MCF 10A (cell line): Measurements from ENCODE around the gene FOXP1. TPM values are rescaled to one million over a fixed set of nuclear protein-coding genes. Genes with fewer than 3 reads are reported as not detected.

Experiments used
- BruUV-seq: library from RNA; stranded (reverse); fragments of 400-500 nt; replicated peaks from 2 replicates; lab custom pipeline; 2021; lab: Mats Ljungman, UMichigan
- CTCF ChIA-PET: fragments of 300-600 bp; sonication (Branson Sonifier 250); formaldehyde crosslinking; extraction: SDS; loops from one replicate; lab custom pipeline; 2021; ENCODE audit warnings: antibody characterized with exemption, inconsistent platforms; lab: Yijun Ruan, JAX
- POLR2A ChIA-PET: fragments of 300-600, 350-650 bp; sonication (Branson Sonifier 250); formaldehyde crosslinking; extraction: SDS; loops from one replicate; lab custom pipeline; 2020; ENCODE audit warnings: antibody characterized with exemption, inconsistent platforms; lab: Yijun Ruan, JAX
- DNase-seq: peaks from one replicate; pipeline ENCODE4 v3.0.0-alpha.2; 2018; ENCODE audit not compliant: unreplicated experiment
- H3K27ac Mint-ChIP-seq: one replicate; pipeline ENCODE4 v1.8.0; 2022; ENCODE audit warnings: mild to moderate bottlenecking, low read depth, mixed read lengths; ENCODE audit not compliant: unreplicated experiment
- H3K27me3 Mint-ChIP-seq: one replicate; pipeline ENCODE4 v1.8.0; 2022; ENCODE audit warnings: mixed read lengths; ENCODE audit not compliant: insufficient read depth, unreplicated experiment
- H3K36me3 Mint-ChIP-seq: one replicate; pipeline ENCODE4 v1.8.0; 2022; ENCODE audit warnings: mild to moderate bottlenecking, moderate library complexity, mixed read lengths; ENCODE audit not compliant: insufficient read depth, unreplicated experiment
- H3K4me1 Mint-ChIP-seq: one replicate; pipeline ENCODE4 v1.8.0; 2022; ENCODE audit warnings: mixed read lengths; ENCODE audit not compliant: insufficient read depth, unreplicated experiment
- H3K4me3 Mint-ChIP-seq: one replicate; pipeline ENCODE4 v1.8.0; 2022; ENCODE audit warnings: mild to moderate bottlenecking, moderate library complexity, mixed read lengths; ENCODE audit not compliant: unreplicated experiment
- H3K9me3 Mint-ChIP-seq: one replicate; pipeline ENCODE4 v1.8.0; 2022; ENCODE audit warnings: mixed read lengths; ENCODE audit not compliant: unreplicated experiment
- intact Hi-C: fragments of 100-400 bp; cut with micrococcal nuclease; formaldehyde crosslinking; loops from 2 replicates; pipeline ENCODE4 v1.14.1; 2022
- total RNA-seq: library from RNA; stranded (reverse); gene quantifications from 2 replicates; pipeline ENCODE4 v1.2.3, GENCODE V29; 2022
- TF ChIP-seq, protein P1 (sequence below): fragments of 200-600 bp; IDR thresholded peaks from one replicate; pipeline ENCODE4 v1.8.0; 2022; ENCODE audit warnings: antibody characterized with exemption, mild to moderate bottlenecking; ENCODE audit not compliant: unreplicated experiment

FOXP1 gene
- total RNA-seq, 1 experiment from 2014 or later = 49.0 TPM

DNA sequence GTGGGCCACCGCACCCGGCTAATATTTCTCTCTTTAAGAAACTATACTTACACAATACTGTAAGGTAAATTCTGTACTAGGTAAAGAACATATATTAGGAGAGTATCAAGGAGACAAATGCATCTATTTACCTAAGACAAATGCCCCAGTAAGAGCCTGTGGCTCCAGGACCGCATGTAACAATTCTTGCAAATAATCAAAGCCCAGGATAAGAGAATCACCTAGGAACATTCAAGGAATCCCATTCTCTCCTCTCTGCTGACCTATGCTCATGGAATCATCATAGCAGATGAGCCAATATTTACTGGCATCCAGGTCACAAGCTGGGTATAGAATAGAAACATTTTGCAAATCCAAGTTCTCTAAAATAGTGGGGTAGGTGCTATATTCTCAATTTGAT is 347.7 kb downstream of the FOXP1 start:
- Mint-ChIP-seq H3K27me3 (no peaks in the 10 kb centered on the region), H3K4me3 (no peak overlapping the region), H3K4me1 (no peaks in the 10 kb centered on the region), H3K9me3 (no peaks in the 10 kb centered on the region), H3K27ac (no peak overlapping the region), H3K36me3 (peaks cover 10% of the 10 kb centered on the region)
- intact Hi-C loops = no loop called here
- ChIA-PET CTCF (interaction anchor here (0.7 kb wide), 1 partner anchor 243 kb away, joined by 3 read pairs; no protein-coding TSS in a partner anchor), POLR2A (interaction anchor here (1.0 kb wide), 1 partner anchor 9 kb away, joined by 3 read pairs; no protein-coding TSS in a partner anchor)
- no peak for DNase-seq
- no TSS peak for BruUV-seq
- TF ChIP-seq, protein P1, sequence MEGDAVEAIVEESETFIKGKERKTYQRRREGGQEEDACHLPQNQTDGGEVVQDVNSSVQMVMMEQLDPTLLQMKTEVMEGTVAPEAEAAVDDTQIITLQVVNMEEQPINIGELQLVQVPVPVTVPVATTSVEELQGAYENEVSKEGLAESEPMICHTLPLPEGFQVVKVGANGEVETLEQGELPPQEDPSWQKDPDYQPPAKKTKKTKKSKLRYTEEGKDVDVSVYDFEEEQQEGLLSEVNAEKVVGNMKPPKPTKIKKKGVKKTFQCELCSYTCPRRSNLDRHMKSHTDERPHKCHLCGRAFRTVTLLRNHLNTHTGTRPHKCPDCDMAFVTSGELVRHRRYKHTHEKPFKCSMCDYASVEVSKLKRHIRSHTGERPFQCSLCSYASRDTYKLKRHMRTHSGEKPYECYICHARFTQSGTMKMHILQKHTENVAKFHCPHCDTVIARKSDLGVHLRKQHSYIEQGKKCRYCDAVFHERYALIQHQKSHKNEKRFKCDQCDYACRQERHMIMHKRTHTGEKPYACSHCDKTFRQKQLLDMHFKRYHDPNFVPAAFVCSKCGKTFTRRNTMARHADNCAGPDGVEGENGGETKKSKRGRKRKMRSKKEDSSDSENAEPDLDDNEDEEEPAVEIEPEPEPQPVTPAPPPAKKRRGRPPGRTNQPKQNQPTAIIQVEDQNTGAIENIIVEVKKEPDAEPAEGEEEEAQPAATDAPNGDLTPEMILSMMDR = no peak

DNA sequence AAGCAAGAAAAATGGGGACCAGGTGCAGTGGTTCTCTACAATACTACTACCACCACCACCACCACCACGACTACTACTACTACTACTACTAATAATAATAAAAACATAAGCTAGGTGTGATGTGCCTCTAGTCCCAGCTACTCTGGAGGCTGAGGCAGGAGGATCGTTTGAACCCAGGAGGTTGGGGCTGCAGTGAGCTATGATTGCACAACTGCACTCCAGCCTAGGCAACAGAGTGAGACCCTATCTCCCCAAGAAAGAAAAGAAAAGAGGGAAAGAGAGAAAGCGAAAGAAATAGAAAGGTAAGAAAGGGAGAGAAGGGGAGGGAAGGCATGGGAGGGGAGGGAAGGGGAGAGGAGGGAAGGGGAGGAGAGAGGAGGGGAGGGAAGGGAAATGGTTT is 350.6 kb downstream of the FOXP1 start:
- Mint-ChIP-seq H3K27ac (no peak overlapping the region), H3K9me3 (no peaks in the 10 kb centered on the region), H3K36me3 (peaks cover 10% of the 10 kb centered on the region), H3K4me3 (no peak overlapping the region), H3K4me1 (no peaks in the 10 kb centered on the region), H3K27me3 (no peaks in the 10 kb centered on the region)
- CTCF ChIA-PET = interaction anchor here (0.5 to 1.1 kb wide), 4 partner anchors 9 to 132 kb away, joined by 3 to 4 read pairs (median 4); no protein-coding TSS in a partner anchor
- TF ChIP-seq, protein P1 = no peak
- intact Hi-C loops = no loop called here
- POLR2A ChIA-PET = no interaction called here
- no TSS peak for BruUV-seq
- no peak for DNase-seq

DNA sequence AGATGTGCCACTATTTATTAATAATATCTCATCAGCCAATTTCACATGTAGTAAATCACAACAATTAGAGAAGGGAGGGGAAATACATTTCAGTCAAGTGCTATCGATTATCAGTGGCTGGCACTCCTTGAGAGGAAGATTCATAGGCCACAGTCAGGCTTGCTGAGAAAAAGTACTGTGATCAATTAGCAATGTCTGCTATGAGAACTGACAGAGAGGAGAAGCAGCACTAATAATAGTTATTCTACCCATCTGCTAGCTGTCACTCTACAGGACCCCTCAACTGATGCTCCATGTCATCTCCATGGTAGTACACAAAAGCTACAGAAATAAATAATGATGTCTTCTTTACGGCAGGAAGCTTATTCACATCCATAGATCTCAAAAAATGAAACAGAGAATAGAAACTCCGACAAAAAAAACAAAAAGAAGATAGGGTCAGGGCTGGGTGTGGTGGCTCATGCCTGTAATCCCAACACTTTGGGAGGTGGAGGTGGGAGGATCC is 351.3 kb downstream of the FOXP1 start:
- POLR2A ChIA-PET = interaction anchor here (1.3 kb wide), 1 partner anchor 10 kb away, joined by 4 read pairs; no protein-coding TSS in a partner anchor
- intact Hi-C loops = no loop called here
- Mint-ChIP-seq H3K4me3 (no peak overlapping the region), H3K4me1 (no peaks in the 10 kb centered on the region), H3K9me3 (no peaks in the 10 kb centered on the region), H3K36me3 (peaks cover 10% of the 10 kb centered on the region), H3K27ac (no peak overlapping the region), H3K27me3 (no peaks in the 10 kb centered on the region)
- DNase-seq = no peak
- CTCF ChIA-PET = interaction anchor here (0.7 to 0.8 kb wide), 2 partner anchors 12 to 15 kb away, joined by 3 to 4 read pairs; no protein-coding TSS in a partner anchor
- TF ChIP-seq, protein P1 = no peak
- BruUV-seq = no TSS peak

DNA sequence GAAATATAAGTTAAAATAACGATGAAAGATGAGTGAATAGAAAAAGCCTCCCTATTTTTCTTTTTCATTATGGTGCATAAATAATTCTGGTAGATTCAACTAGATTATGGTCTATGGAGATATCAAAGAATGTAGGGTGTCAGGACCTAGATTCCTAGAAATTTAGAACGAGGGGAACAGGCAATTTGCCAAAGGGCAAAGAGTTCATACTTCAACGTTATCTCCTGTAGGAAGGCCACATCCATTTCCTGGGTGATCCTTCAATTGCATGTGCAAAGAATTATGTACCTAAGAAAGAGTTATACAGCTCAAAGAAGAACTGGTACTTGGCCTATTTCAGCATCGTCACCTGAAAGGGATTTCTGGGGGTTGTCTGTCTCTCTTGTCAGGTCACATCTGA is 351.8 kb downstream of the FOXP1 start:
- Mint-ChIP-seq H3K9me3 (no peaks in the 10 kb centered on the region), H3K4me3 (no peak overlapping the region), H3K27ac (no peak overlapping the region), H3K4me1 (no peaks in the 10 kb centered on the region), H3K36me3 (peaks cover 10% of the 10 kb centered on the region), H3K27me3 (no peaks in the 10 kb centered on the region)
- ChIA-PET POLR2A (interaction anchor here (1.3 kb wide), 1 partner anchor 10 kb away, joined by 4 read pairs; no protein-coding TSS in a partner anchor), CTCF (interaction anchor here (0.7 to 1.4 kb wide), 2 partner anchors 14 to 167 kb away, joined by 3 to 4 read pairs; no protein-coding TSS in a partner anchor)
- intact Hi-C loops = no loop called here
- BruUV-seq = no TSS peak
- TF ChIP-seq, protein P1 = no peak
- DNase-seq = no peak
